ENCODE measurements around the gene SWAP70.
"Not testable (repeated sequence)": the region's sequence is repeated elsewhere in the genome, so short reads cannot be mapped to it uniquely, and the experiment has no call there.

SWAP70 gene

DNA sequence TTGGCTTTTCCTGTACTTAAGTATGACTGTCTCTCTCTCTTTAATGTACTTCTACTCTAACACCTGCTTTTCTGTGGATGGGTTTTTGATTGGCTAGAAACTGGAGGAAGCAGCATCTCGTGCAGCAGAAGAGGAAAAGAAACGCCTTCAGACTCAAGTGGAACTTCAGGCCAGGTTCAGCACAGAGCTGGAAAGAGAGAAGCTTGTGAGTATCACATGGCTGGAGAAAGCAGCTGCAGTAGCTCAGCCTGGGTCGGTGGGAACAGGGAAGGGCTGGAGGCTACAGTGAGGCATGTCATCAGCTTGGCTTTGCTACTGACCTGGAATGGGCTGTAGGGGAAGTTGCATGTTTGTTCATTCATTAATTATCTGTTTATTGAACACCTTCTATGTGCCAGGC is 74.2 kb downstream of the SWAP70 start:
- no peak overlapping the region for H3K27ac ChIP-seq (ENCODE audit: low read depth, low read length)
- no peak overlapping the region for H3K9ac ChIP-seq (ENCODE audit: low read length)
- H3K4me1 ChIP-seq (ENCODE audit: control insufficient read depth, insufficient read depth, low read length): no peaks in the 10 kb centered on the region
- no peak overlapping the region for H3K4me3 ChIP-seq (ENCODE audit: low read depth, low read length)
- no peaks in the 10 kb centered on the region for H3K27me3 ChIP-seq (ENCODE audit: control insufficient read depth, insufficient read depth, low read length)
- no peaks in the 10 kb centered on the region for H3K9me3 ChIP-seq (ENCODE audit: control insufficient read depth, insufficient read depth, low read depth, low read length)
- peaks cover 76% of the 10 kb centered on the region for H3K36me3 ChIP-seq (ENCODE audit: control insufficient read depth, insufficient read depth, low read length)

DNA sequence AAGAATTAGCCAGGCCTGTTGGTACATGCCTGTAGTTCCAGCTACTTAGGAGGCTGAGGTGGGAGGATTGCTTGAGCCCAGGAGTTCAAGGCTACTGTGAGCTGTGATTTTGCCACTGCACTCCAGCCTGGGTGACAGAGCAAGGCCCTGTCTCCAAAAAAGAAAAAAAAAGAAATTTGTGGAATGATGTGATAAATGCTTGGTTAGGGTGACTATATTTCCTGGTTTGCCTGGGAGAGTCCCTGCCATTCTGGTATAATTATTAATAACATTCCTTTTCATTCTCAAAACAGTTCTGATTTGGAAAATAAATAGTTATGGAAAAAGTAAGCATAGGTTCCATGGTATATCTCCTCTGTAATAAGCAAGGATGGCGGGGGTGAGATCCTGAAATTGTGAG is 74.8 kb downstream of the SWAP70 start:
- Histone ChIP-seq H3K27ac (ENCODE audit: low read depth, low read length) (no peak overlapping the region), H3K4me1 (ENCODE audit: control insufficient read depth, insufficient read depth, low read length) (no peaks in the 10 kb centered on the region), H3K4me3 (ENCODE audit: low read depth, low read length) (no peak overlapping the region), H3K36me3 (ENCODE audit: control insufficient read depth, insufficient read depth, low read length) (peaks cover 70% of the 10 kb centered on the region), H3K9me3 (ENCODE audit: control insufficient read depth, insufficient read depth, low read depth, low read length) (no peaks in the 10 kb centered on the region), H3K27me3 (ENCODE audit: control insufficient read depth, insufficient read depth, low read length) (no peaks in the 10 kb centered on the region), H3K9ac (ENCODE audit: low read length) (no peak overlapping the region)

GRCh38 chr11:9739123-9739900 is 75.4 kb downstream of the SWAP70 start:
- Histone ChIP-seq H3K9me3 (ENCODE audit: control insufficient read depth, insufficient read depth, low read depth, low read length) (no peaks in the 10 kb centered on the region), H3K4me3 (ENCODE audit: low read depth, low read length) (no peak overlapping the region), H3K27me3 (ENCODE audit: control insufficient read depth, insufficient read depth, low read length) (no peaks in the 10 kb centered on the region), H3K27ac (ENCODE audit: low read depth, low read length) (no peak overlapping the region), H3K4me1 (ENCODE audit: control insufficient read depth, insufficient read depth, low read length) (no peaks in the 10 kb centered on the region), H3K9ac (ENCODE audit: low read length) (no peak overlapping the region), H3K36me3 (ENCODE audit: control insufficient read depth, insufficient read depth, low read length) (peaks cover 64% of the 10 kb centered on the region)

GRCh38 chr11:9740202-9740883 is 76.5 kb downstream of the SWAP70 start:
- Histone ChIP-seq H3K4me3 (ENCODE audit: low read depth, low read length) (no peak overlapping the region), H3K36me3 (ENCODE audit: control insufficient read depth, insufficient read depth, low read length) (peaks cover 66% of the 10 kb centered on the region), H3K9ac (ENCODE audit: low read length) (no peak overlapping the region)

GRCh38 chr11:9741260-9741659 is 77.4 kb downstream of the SWAP70 start:
- no peak overlapping the region for H3K4me3 ChIP-seq (ENCODE audit: low read depth, low read length)
- peaks cover 65% of the 10 kb centered on the region for H3K36me3 ChIP-seq (ENCODE audit: control insufficient read depth, insufficient read depth, low read length)
- H3K27me3 ChIP-seq (ENCODE audit: control insufficient read depth, insufficient read depth, low read length): no peaks in the 10 kb centered on the region
- H3K27ac ChIP-seq (ENCODE audit: low read depth, low read length): no peak overlapping the region
- H3K9ac ChIP-seq (ENCODE audit: low read length): no peak overlapping the region
- H3K9me3 ChIP-seq (ENCODE audit: control insufficient read depth, insufficient read depth, low read depth, low read length): no peaks in the 10 kb centered on the region
- no peaks in the 10 kb centered on the region for H3K4me1 ChIP-seq (ENCODE audit: control insufficient read depth, insufficient read depth, low read length)

More at GRCh38 chr11:9740202-9740883, 76.5 kb downstream of the SWAP70 start:
- Histone ChIP-seq H3K4me1 (ENCODE audit: control insufficient read depth, insufficient read depth, low read length) (no peaks in the 10 kb centered on the region), H3K9me3 (ENCODE audit: control insufficient read depth, insufficient read depth, low read depth, low read length) (no peaks in the 10 kb centered on the region), H3K27me3 (ENCODE audit: control insufficient read depth, insufficient read depth, low read length) (no peaks in the 10 kb centered on the region), H3K27ac (ENCODE audit: low read depth, low read length) (no peak overlapping the region)

DNA sequence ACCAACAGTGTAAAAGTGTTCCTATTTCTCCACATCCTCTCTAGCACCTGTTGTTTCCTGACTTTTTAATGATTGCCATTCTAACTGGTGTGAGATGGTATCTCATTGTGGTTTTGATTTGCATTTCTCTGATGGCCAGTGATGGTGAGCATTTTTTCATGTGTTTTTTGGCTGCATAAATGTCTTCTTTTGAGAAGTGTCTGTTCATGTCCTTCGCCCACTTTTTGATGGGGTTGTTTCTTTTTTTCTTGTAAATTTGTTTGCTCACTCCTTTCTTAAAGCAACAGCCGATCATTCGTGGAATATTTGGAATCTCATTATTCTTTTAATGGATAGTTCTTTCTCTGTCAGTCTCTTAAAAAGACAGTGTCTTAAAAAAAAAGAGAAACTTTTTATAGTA is 79.6 kb downstream of the SWAP70 start:
- not testable (repeated sequence) for H3K4me3 ChIP-seq (ENCODE audit: low read depth, low read length); H3K4me1 ChIP-seq (ENCODE audit: control insufficient read depth, insufficient read depth, low read length); H3K27ac ChIP-seq (ENCODE audit: low read depth, low read length); H3K9ac ChIP-seq (ENCODE audit: low read length); H3K27me3 ChIP-seq (ENCODE audit: control insufficient read depth, insufficient read depth, low read length); H3K9me3 ChIP-seq (ENCODE audit: control insufficient read depth, insufficient read depth, low read depth, low read length)
- H3K36me3 ChIP-seq (ENCODE audit: control insufficient read depth, insufficient read depth, low read length): peaks cover 64% of the 10 kb centered on the region

GRCh38 chr11:9745411-9746211 is 81.7 kb downstream of the SWAP70 start:
- Histone ChIP-seq H3K36me3 (ENCODE audit: control insufficient read depth, insufficient read depth, low read length) (peaks cover 58% of the 10 kb centered on the region), H3K9me3 (ENCODE audit: control insufficient read depth, insufficient read depth, low read depth, low read length) (no peaks in the 10 kb centered on the region), H3K4me3 (ENCODE audit: low read depth, low read length) (no peak overlapping the region), H3K4me1 (ENCODE audit: control insufficient read depth, insufficient read depth, low read length) (0 out of 2 replicates have a peak, but pooled peaks cover 4% of the 10 kb centered on the region), H3K9ac (ENCODE audit: low read length) (no peak overlapping the region), H3K27ac (ENCODE audit: low read depth, low read length) (no peak overlapping the region), H3K27me3 (ENCODE audit: control insufficient read depth, insufficient read depth, low read length) (no peaks in the 10 kb centered on the region)

GRCh38 chr11:9747229-9747628 is 83.4 kb downstream of the SWAP70 start:
- H3K9me3 ChIP-seq (ENCODE audit: control insufficient read depth, insufficient read depth, low read depth, low read length): no peaks in the 10 kb centered on the region
- H3K36me3 ChIP-seq (ENCODE audit: control insufficient read depth, insufficient read depth, low read length): peaks cover 60% of the 10 kb centered on the region
- no peak overlapping the region for H3K9ac ChIP-seq (ENCODE audit: low read length)
- no peaks in the 10 kb centered on the region for H3K27me3 ChIP-seq (ENCODE audit: control insufficient read depth, insufficient read depth, low read length)
- no peak overlapping the region for H3K4me3 ChIP-seq (ENCODE audit: low read depth, low read length)
- 0 out of 2 replicates have a peak, but pooled peaks cover 4% of the 10 kb centered on the region for H3K4me1 ChIP-seq (ENCODE audit: control insufficient read depth, insufficient read depth, low read length)
- no peak overlapping the region for H3K27ac ChIP-seq (ENCODE audit: low read depth, low read length)

DNA sequence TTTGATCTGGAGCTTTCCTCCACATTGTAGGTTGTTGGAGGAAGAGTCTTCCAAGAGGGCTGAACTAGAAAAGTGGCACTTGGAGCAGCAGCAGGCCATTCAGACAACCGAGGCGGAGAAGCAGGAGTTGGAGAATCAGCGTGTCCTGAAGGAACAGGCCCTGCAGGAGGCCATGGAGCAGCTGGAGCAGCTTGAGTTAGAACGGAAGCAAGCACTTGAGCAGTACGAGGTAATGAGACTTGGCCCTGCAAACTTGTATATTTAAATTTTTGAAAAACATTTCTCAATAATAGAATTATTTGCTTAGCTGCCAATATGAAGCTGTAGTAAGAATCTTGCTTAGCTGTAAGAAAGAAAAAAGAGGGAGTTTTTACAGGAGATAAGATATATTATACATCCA is 84.0 kb downstream of the SWAP70 start:
- Histone ChIP-seq H3K9ac (ENCODE audit: low read length) (no peak overlapping the region), H3K27me3 (ENCODE audit: control insufficient read depth, insufficient read depth, low read length) (no peaks in the 10 kb centered on the region), H3K36me3 (ENCODE audit: control insufficient read depth, insufficient read depth, low read length) (peaks cover 59% of the 10 kb centered on the region)

DNA sequence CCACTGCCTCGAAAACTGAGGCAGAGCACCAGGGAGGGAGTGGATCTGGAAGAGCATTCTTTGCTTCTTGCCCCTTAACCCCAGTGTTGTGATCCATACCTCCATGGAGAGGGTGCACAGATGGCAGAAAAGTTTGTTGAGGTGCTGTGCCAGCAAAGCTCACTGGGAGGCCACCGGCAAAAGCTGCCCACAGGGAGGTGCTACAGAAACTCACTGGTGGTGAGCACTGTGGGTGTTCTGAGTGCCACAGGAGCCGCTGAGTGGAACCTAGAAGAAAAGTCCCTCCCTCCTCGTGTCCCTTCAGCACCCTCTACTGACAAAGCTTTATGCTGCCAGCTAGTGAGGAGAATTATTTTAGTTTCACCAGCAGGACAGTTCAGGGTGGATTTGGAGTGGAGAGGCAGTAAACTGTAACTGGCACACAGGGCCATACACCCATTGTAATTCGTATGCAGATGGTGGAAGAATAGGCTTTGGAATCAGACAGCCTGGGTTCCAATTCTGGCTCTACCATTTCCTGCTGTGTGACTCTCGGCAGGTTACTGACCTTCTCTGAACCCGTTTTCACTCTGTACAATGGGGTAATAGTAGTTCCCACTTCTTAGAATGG is 84.6 kb downstream of the SWAP70 start:
- no peaks in the 10 kb centered on the region for H3K9me3 ChIP-seq (ENCODE audit: control insufficient read depth, insufficient read depth, low read depth, low read length)
- no peaks in the 10 kb centered on the region for H3K27me3 ChIP-seq (ENCODE audit: control insufficient read depth, insufficient read depth, low read length)
- peaks cover 59% of the 10 kb centered on the region for H3K36me3 ChIP-seq (ENCODE audit: control insufficient read depth, insufficient read depth, low read length)
- H3K27ac ChIP-seq (ENCODE audit: low read depth, low read length): no peak overlapping the region
- no peak overlapping the region for H3K4me3 ChIP-seq (ENCODE audit: low read depth, low read length)
- 0 out of 2 replicates have a peak, but pooled peaks cover 4% of the 10 kb centered on the region for H3K4me1 ChIP-seq (ENCODE audit: control insufficient read depth, insufficient read depth, low read length)
- no peak overlapping the region for H3K9ac ChIP-seq (ENCODE audit: low read length)

More for the DNA sequence above, 84.0 kb downstream of the SWAP70 start:
- Histone ChIP-seq H3K4me1 (ENCODE audit: control insufficient read depth, insufficient read depth, low read length) (0 out of 2 replicates have a peak, but pooled peaks cover 4% of the 10 kb centered on the region), H3K27ac (ENCODE audit: low read depth, low read length) (no peak overlapping the region), H3K4me3 (ENCODE audit: low read depth, low read length) (no peak overlapping the region), H3K9me3 (ENCODE audit: control insufficient read depth, insufficient read depth, low read depth, low read length) (no peaks in the 10 kb centered on the region)
